ENCODE data around the gene FGA. TPM values are rescaled to one million over a fixed set of nuclear protein-coding genes. Genes with fewer than 3 reads are reported as not detected.

FGA gene
- total RNA-seq (not detected), total RNA-seq (0 to 0.07 (median 0) reads per million in 172 experiments)
- not detected for polyA plus RNA-seq (2013, experiment 1 of 2)
- polyA plus RNA-seq (2013, experiment 2 of 2): not detected

GRCh38 chr4:154590329-154591006, at the start of gene FGA:
Gene FGA (minus strand): TSS chr4:154590742. CDS start chr4:154590687, 55 bp downstream.
- DNase-seq (no peak), ATAC-seq (ENCODE audit: poor library complexity) (no peak)
- intact Hi-C loops (cut with DNase I, micrococcal nuclease): no loop called here
- peaks cover 26% of the 10 kb centered on the region for H3K27me3 Mint-ChIP-seq
- no peaks in the 10 kb centered on the region for H3K4me1 ChIP-seq (ENCODE audit: insufficient read depth, low read length)
- no peaks in the 10 kb centered on the region for H3K36me3 ChIP-seq (ENCODE audit: insufficient read depth, low read length)
- H3K36me3 Mint-ChIP-seq (ENCODE audit: low read depth): no peaks in the 10 kb centered on the region
- no peak for TF ChIP-seq CTCF (IDR thresholded peaks at IDR 0.05)
- no peak within 1 kb of the TSS for H3K27ac ChIP-seq (ENCODE audit: low read depth in 1 of 2, low read length in 2 of 2)
- H3K4me3 Mint-ChIP-seq: no peak within 1 kb of the TSS
- H3K27me3 ChIP-seq (ENCODE audit: control insufficient read depth in 1 of 2, insufficient read depth in 2 of 2, low read length in 2 of 2): peaks cover 0 to 9% of the 10 kb centered on the region in 2 experiments
- H3K4me3 ChIP-seq (ENCODE audit: low read length): no peak within 1 kb of the TSS
- ChIA-PET CTCF (no interaction called here), POLR2A (no interaction called here)
- no peaks in the 10 kb centered on the region for H3K9me3 Mint-ChIP-seq
- H3K27ac Mint-ChIP-seq: no peak within 1 kb of the TSS
- H3K9me3 ChIP-seq (ENCODE audit: control insufficient read depth in 1 of 2, insufficient read depth in 1 of 2, low read length in 2 of 2): no peaks in the 10 kb centered on the region
- no peaks in the 10 kb centered on the region for H3K4me1 Mint-ChIP-seq (ENCODE audit: low read depth)

- Histone ChIP-seq H3K4me1 (ENCODE audit: insufficient read depth, low read length) (no peaks in the 10 kb centered on the region), H3K9me3 (ENCODE audit: control insufficient read depth in 1 of 2, insufficient read depth in 1 of 2, low read length in 2 of 2) (no peaks in the 10 kb centered on the region), H3K27ac (ENCODE audit: low read depth in 1 of 2, low read length in 2 of 2) (no peak overlapping the region), H3K27me3 (ENCODE audit: control insufficient read depth in 1 of 2, insufficient read depth in 2 of 2, low read length in 2 of 2) (peaks cover 11 to 25% of the 10 kb centered on the region in 2 experiments), H3K4me3 (ENCODE audit: low read length) (no peak overlapping the region), H3K36me3 (ENCODE audit: insufficient read depth, low read length) (no peaks in the 10 kb centered on the region)
- H3K27me3 Mint-ChIP-seq: peaks cover 20% of the 10 kb centered on the region
- DNase-seq (no peak), ATAC-seq (ENCODE audit: poor library complexity) (no peak)
- no peak overlapping the region for H3K4me3 Mint-ChIP-seq
- H3K36me3 Mint-ChIP-seq (ENCODE audit: low read depth): no peaks in the 10 kb centered on the region
- POLR2A ChIA-PET: no interaction called here
- CTCF ChIA-PET: no interaction called here
- no peaks in the 10 kb centered on the region for H3K9me3 Mint-ChIP-seq
- intact Hi-C loops (cut with DNase I, micrococcal nuclease): no loop called here
- TF ChIP-seq CTCF (IDR thresholded peaks at IDR 0.05): no peak
- no peak overlapping the region for H3K27ac Mint-ChIP-seq
- H3K4me1 Mint-ChIP-seq (ENCODE audit: low read depth): no peaks in the 10 kb centered on the region
Measured at GRCh38 chr4:154634058-154634457, 43.5 kb upstream of the FGA start.

- intact Hi-C loops (cut with DNase I, micrococcal nuclease): no loop called here
- H3K36me3 Mint-ChIP-seq (ENCODE audit: low read depth): no peaks in the 10 kb centered on the region
- H3K4me1 ChIP-seq (ENCODE audit: insufficient read depth, low read length): peaks cover 7% of the 10 kb centered on the region
- H3K4me3 Mint-ChIP-seq: no peak overlapping the region
- peaks cover 13% of the 10 kb centered on the region for H3K27me3 Mint-ChIP-seq
- ChIA-PET POLR2A (no interaction called here), CTCF (no interaction called here)
- ATAC-seq (ENCODE audit: poor library complexity) (no peak), DNase-seq (no peak)
- no peaks in the 10 kb centered on the region for H3K36me3 ChIP-seq (ENCODE audit: insufficient read depth, low read length)
- peaks cover 15 to 39% of the 10 kb centered on the region in 2 experiments for H3K27me3 ChIP-seq (ENCODE audit: control insufficient read depth in 1 of 2, insufficient read depth in 2 of 2, low read length in 2 of 2)
- no peak overlapping the region for H3K27ac ChIP-seq (ENCODE audit: low read depth in 1 of 2, low read length in 2 of 2)
- H3K27ac Mint-ChIP-seq: no peak overlapping the region
- no peaks in the 10 kb centered on the region for H3K9me3 Mint-ChIP-seq
- no peaks in the 10 kb centered on the region for H3K4me1 Mint-ChIP-seq (ENCODE audit: low read depth)
- peaks cover 0 to 6% of the 10 kb centered on the region in 2 experiments for H3K9me3 ChIP-seq (ENCODE audit: control insufficient read depth in 1 of 2, insufficient read depth in 1 of 2, low read length in 2 of 2)
- H3K4me3 ChIP-seq (ENCODE audit: low read length): no peak overlapping the region
- no peak for TF ChIP-seq CTCF (IDR thresholded peaks at IDR 0.05)
Measured at GRCh38 chr4:154631828-154632227, 41.3 kb upstream of the FGA start.
